HFFc6 (cell line): Measurements from ENCODE around the gene PARD3. TPM values are rescaled to one million over a fixed set of nuclear protein-coding genes. Genes with fewer than 3 reads are reported as not detected.

ENCODE experiments used
- DNase-seq: peaks from one replicate; pipeline ENCODE4 v3.0.0-alpha.2; 2018
- H3K27ac Mint-ChIP-seq: 2 replicates; pipeline ENCODE4 v1.8.0; 2020; ENCODE audit warnings: mild to moderate bottlenecking, mixed read lengths
- H3K27me3 Mint-ChIP-seq: 2 replicates; pipeline ENCODE4 v1.8.0; 2021; ENCODE audit warnings: mild to moderate bottlenecking, moderate library complexity, mixed read lengths; ENCODE audit not compliant: insufficient read depth
- H3K36me3 Mint-ChIP-seq: 2 replicates; pipeline ENCODE4 v1.8.0; 2021; ENCODE audit warnings: low read depth, mixed read lengths
- H3K4me1 Mint-ChIP-seq: 2 replicates; pipeline ENCODE4 v1.8.0; 2020; ENCODE audit warnings: low read depth, mixed read lengths
- H3K4me3 Mint-ChIP-seq: 2 replicates; pipeline ENCODE4 v1.8.0; 2020; ENCODE audit warnings: mild to moderate bottlenecking, moderate library complexity, mixed read lengths
- H3K9me3 Mint-ChIP-seq: 2 replicates; pipeline ENCODE4 v1.8.0; 2020; ENCODE audit warnings: mild to moderate bottlenecking, mixed read lengths
- CTCF ChIP-seq: fragments of 200-600 bp; sonication (generic); IDR thresholded peaks from 2 replicates; pipeline ENCODE4 v1.5.0; 2021; ENCODE audit warnings: antibody characterized with exemption, mild to moderate bottlenecking
- total RNA-seq, 6 experiments: library from RNA; stranded (reverse); fragmentation: NEBNext Ultra II Directional; extraction: Animal tissue kit (Norgen Biotek cat#: 25700); gene quantifications; 2 replicates in 1 of 6; 3 replicates in 5 of 6; pipeline ENCODE4 v1.2.3, GENCODE V29; 2021

Gene PARD3
- total RNA-seq, 6 experiments from 2014 or later: 19.9 to 24.3 (median 23.1) TPM

GRCh38 chr10:34731885-34732701, 83.0 kb downstream of the PARD3 start:
- no peaks in the 10 kb centered on the region for H3K9me3 Mint-ChIP-seq
- no peaks in the 10 kb centered on the region for H3K27me3 Mint-ChIP-seq
- peak overlapping the region; percentile 36 for H3K4me3 Mint-ChIP-seq
- H3K4me1 Mint-ChIP-seq: peaks cover 33% of the 10 kb centered on the region
- peak; percentile 18 for DNase-seq
- no peak for TF ChIP-seq CTCF
- H3K36me3 Mint-ChIP-seq: no peaks in the 10 kb centered on the region
- H3K27ac Mint-ChIP-seq: peak overlapping the region; percentile 77

GRCh38 chr10:34731213-34731612, 83.9 kb downstream of the PARD3 start:
- Mint-ChIP-seq H3K27ac (no peak overlapping the region), H3K9me3 (no peaks in the 10 kb centered on the region), H3K36me3 (no peaks in the 10 kb centered on the region), H3K4me3 (no peak overlapping the region), H3K4me1 (peaks cover 33% of the 10 kb centered on the region), H3K27me3 (no peaks in the 10 kb centered on the region)
- TF ChIP-seq CTCF: no peak
- no peak for DNase-seq

DNA sequence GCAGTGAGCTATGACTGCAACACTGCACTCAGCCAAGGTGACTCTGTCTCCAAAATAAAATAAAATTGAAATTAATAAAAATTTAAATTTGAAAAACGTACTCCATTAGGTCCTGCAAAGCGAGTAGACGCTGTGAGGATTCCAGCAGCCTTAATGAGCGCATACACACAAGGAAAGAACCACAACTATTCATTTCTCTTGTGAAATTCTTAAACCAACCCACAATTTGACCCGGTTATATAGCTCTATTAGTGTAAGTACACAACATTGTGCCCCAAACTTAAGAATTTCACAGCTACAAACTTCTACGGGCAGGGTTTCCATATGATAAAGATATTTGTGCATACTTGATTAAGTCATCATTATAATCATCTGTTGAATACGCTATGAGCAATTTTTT, 84.4 kb downstream of the PARD3 start:
- TF ChIP-seq CTCF: no peak
- Mint-ChIP-seq H3K36me3 (no peaks in the 10 kb centered on the region), H3K9me3 (no peaks in the 10 kb centered on the region), H3K27ac (no peak overlapping the region), H3K4me1 (peaks cover 36% of the 10 kb centered on the region), H3K4me3 (no peak overlapping the region), H3K27me3 (no peaks in the 10 kb centered on the region)
- no peak for DNase-seq

DNA sequence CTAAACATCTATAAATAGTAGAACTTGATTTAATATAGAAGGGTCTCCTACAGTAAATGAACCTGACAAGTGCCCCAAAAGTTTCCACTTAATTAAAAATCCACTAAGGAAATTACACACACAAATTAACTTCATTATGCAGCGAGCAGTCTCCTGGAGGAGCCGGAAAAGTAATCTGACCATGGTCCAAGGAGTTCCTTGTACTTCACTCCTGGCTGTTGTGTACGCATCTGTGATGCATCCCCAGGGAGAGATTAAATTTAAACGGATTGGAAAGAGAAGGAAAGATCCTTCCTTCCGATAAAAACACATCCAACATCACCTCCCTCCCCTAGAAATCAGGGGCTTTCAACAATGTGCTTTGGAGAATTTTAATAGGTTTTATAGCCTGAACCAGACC, 85.5 kb downstream of the PARD3 start:
- no peaks in the 10 kb centered on the region for H3K9me3 Mint-ChIP-seq
- H3K36me3 Mint-ChIP-seq: no peaks in the 10 kb centered on the region
- DNase-seq: no peak
- no peak overlapping the region for H3K4me3 Mint-ChIP-seq
- no peak for TF ChIP-seq CTCF
- peaks cover 47% of the 10 kb centered on the region for H3K4me1 Mint-ChIP-seq
- H3K27ac Mint-ChIP-seq: no peak overlapping the region
- no peaks in the 10 kb centered on the region for H3K27me3 Mint-ChIP-seq

GRCh38 chr10:34728361-34728760, 86.7 kb downstream of the PARD3 start:
- Mint-ChIP-seq H3K27ac (no peak overlapping the region), H3K27me3 (no peaks in the 10 kb centered on the region), H3K9me3 (no peaks in the 10 kb centered on the region)

More at GRCh38 chr10:34728361-34728760, 86.7 kb downstream of the PARD3 start:
- Mint-ChIP-seq H3K4me1 (peaks cover 51% of the 10 kb centered on the region), H3K4me3 (no peak overlapping the region), H3K36me3 (no peaks in the 10 kb centered on the region)
- no peak for DNase-seq
- no peak for TF ChIP-seq CTCF
